B cell (primary cell): ENCODE results near the gene PGAP6. TPM values are rescaled to one million over a fixed set of nuclear protein-coding genes. Genes with fewer than 3 reads are reported as not detected.

Source experiments
- ATAC-seq: fragments of 200-7000 bp; cut with Tn5 transposase; one replicate; pipeline ENCODE4 v1.10.0; 2021; ENCODE audit warnings: low read depth, mild to moderate bottlenecking, moderate number of reproducible peaks, moderate library complexity
- CTCF ChIA-PET: fragments of 350-600 bp; sonication (Branson Sonifier 250); formaldehyde crosslinking; loops from one replicate; lab custom pipeline; 2021; ENCODE audit warnings: antibody characterized with exemption, inconsistent platforms; lab: Charles Lee
- POLR2A ChIA-PET: fragments of 350-600 bp; sonication (Branson Sonifier 250); formaldehyde crosslinking; loops from one replicate; lab custom pipeline; 2021; ENCODE audit warnings: antibody characterized with exemption; lab: Charles Lee
- DNase-seq: peaks from one replicate; pipeline ENCODE4 v3.0.0; 2013
- H2AFZ ChIP-seq: 2 replicates; pipeline ENCODE4 v1.6.1; 2012; ENCODE audit warnings: mild to moderate bottlenecking, low read depth, low read length; ENCODE audit not compliant: insufficient read depth, poor library complexity, severe bottlenecking
- H3K27ac ChIP-seq, 2 donors: 1 replicate in 1 of 2; 2 replicates in 1 of 2; pipeline ENCODE4 v1.5.1; 2012 to 2013; ENCODE audit warnings: low read length in 2 of 2, mild to moderate bottlenecking in 2 of 2, moderate library complexity in 1 of 2
- H3K27me3 ChIP-seq, 4 experiments: fragments of 200-600 bp in 1 of 4; sonication (generic) in 1 of 4; replicated peaks in 1 of 4; 1 replicate in 2 of 4; 2 replicates in 2 of 4; pipeline versions ENCODE4 v1.6.1 to v1.7.0; 2013 to 2016; ENCODE audit warnings: low read length in 3 of 4, mild to moderate bottlenecking in 2 of 4, mixed read lengths in 1 of 4, moderate library complexity in 1 of 4; ENCODE audit not compliant: insufficient read depth in 4 of 4, control insufficient read depth in 3 of 4; ENCODE audit errors: control extremely low read depth in 1 of 4
- H3K36me3 ChIP-seq, 2 experiments: replicated peaks in 1 of 2; 1 replicate in 1 of 2; 2 replicates in 1 of 2; pipeline versions ENCODE4 v1.6.1 to v1.7.1; 2013; ENCODE audit warnings: low read length in 1 of 2; ENCODE audit not compliant: insufficient read depth in 2 of 2, control insufficient read depth in 1 of 2; ENCODE audit errors: control extremely low read depth in 1 of 2, extremely low read depth in 1 of 2
- H3K4me1 ChIP-seq, 2 donors: fragments of 200-600 bp in 1 of 2; sonication (generic) in 1 of 2; 1 replicate in 1 of 2; 2 replicates in 1 of 2; pipeline versions ENCODE4 v1.5.1 to v1.6.1; 2013 to 2017; ENCODE audit warnings: low read length in 2 of 2; ENCODE audit not compliant: control insufficient read depth in 2 of 2, insufficient read depth in 2 of 2
- H3K4me2 ChIP-seq: replicated peaks from 2 replicates; pipeline ENCODE3; 2012; ENCODE audit warnings: mild to moderate bottlenecking, low read depth, low read length; ENCODE audit not compliant: poor library complexity, severe bottlenecking
- H3K4me3 ChIP-seq, 5 experiments: fragments of 200-600 bp in 1 of 5; sonication (generic) in 1 of 5; 1 replicate in 3 of 5; 2 replicates in 2 of 5; pipeline versions ENCODE4 v1.5.1 to v1.7.0; 2011 to 2016; ENCODE audit warnings: low read length in 4 of 5, mild to moderate bottlenecking in 4 of 5, low read depth in 2 of 5, control low read depth in 1 of 5, moderate library complexity in 1 of 5; ENCODE audit not compliant: insufficient read depth in 1 of 5; ENCODE audit errors: control extremely low read depth in 1 of 5, extremely low read depth in 1 of 5
- H3K79me2 ChIP-seq: fragments of 200-600 bp; sonication (generic); one replicate; pipeline ENCODE4 v1.6.0; 2016; ENCODE audit warnings: low read length; ENCODE audit not compliant: control insufficient read depth, insufficient read depth
- H3K9ac ChIP-seq: fragments of 200-600 bp; sonication (generic); 2 replicates; pipeline ENCODE4 v1.6.1; 2017; ENCODE audit warnings: mild to moderate bottlenecking, low read length, moderate library complexity
- H3K9me3 ChIP-seq, 3 donors: one replicate each; pipeline versions ENCODE4 v1.6.1 to v1.7.1; 2013; ENCODE audit warnings: low read length in 2 of 3; ENCODE audit not compliant: control insufficient read depth in 2 of 3, insufficient read depth in 1 of 3; ENCODE audit errors: control extremely low read depth in 1 of 3
- H4K20me1 ChIP-seq: 2 replicates; pipeline ENCODE4 v1.6.0; 2012; ENCODE audit warnings: mild to moderate bottlenecking, low read length; ENCODE audit not compliant: insufficient read depth, control insufficient read depth, poor library complexity, severe bottlenecking
- H3K27ac Mint-ChIP-seq: one replicate; pipeline ENCODE4 v1.8.0; 2021; ENCODE audit warnings: mixed read lengths
- H3K27me3 Mint-ChIP-seq: one replicate; pipeline ENCODE4 v1.8.0; 2021; ENCODE audit warnings: mixed read lengths
- H3K4me1 Mint-ChIP-seq: one replicate; pipeline ENCODE4 v1.8.0; 2021; ENCODE audit warnings: mixed read lengths
- H3K4me3 Mint-ChIP-seq: one replicate; pipeline ENCODE4 v1.8.0; 2021; ENCODE audit warnings: mixed read lengths
- H3K9me3 Mint-ChIP-seq: one replicate; pipeline ENCODE4 v1.8.0; 2022; ENCODE audit warnings: mixed read lengths; ENCODE audit not compliant: insufficient read depth
- CTCF ChIP-seq: fragments of 200-600 bp; IDR thresholded peaks from one replicate; pipeline ENCODE4 v1.8.0; 2022; ENCODE audit warnings: antibody characterized with exemption, mild to moderate bottlenecking
- EZH2 ChIP-seq: IDR thresholded peaks from 2 replicates; pipeline ENCODE4 v1.6.1; 2012; ENCODE audit warnings: borderline replicate concordance, low read depth, mild to moderate bottlenecking, moderate library complexity, low read length; ENCODE audit not compliant: insufficient read depth, poor library complexity, severe bottlenecking
- WGBS: methylation state at CpG from one replicate; pipeline ENCODE4 v1.1.5; 2013; ENCODE audit warnings: missing lambda C conversion rate; ENCODE audit not compliant: insufficient coverage; 5-methylcytosine and 5-hydroxymethylcytosine counted together
- intact Hi-C: fragments of 100-400 bp; cut with micrococcal nuclease; formaldehyde crosslinking; loops from one replicate; pipeline ENCODE4 v1.10.0; 2022
- polyA plus RNA-seq: library from polyadenylated mRNA; depleted of rRNA; stranded (reverse); fragments of >200 nt; gene quantifications from 2 replicates; pipeline ENCODE4 v1.2.3, GENCODE V29; 2012
- total RNA-seq, 2 donors: library from RNA; stranded (reverse); fragments of 120-200 nt in 1 of 2; gene quantifications; 1 replicate in 1 of 2; 2 replicates in 1 of 2; pipeline versions ENCODE4 v1.2.3 to v1.2.4, GENCODE V29; 2013 to 2022

PGAP6 gene
- total and polyA plus RNA-seq, 2 donors (not counting 1 experiment from before 2014, with no cell fraction given) = 47.4 to 158 TPM

GRCh38 chr16:426906-427249 is 45.1 kb upstream of the PGAP6 start:
- ChIA-PET POLR2A (interaction anchor here (2.8 kb wide), 1 partner anchor 26 kb away, joined by 13 read pairs; the partner anchor contains the start of gene DECR2), CTCF (no interaction called here)
- H3K4me3 ChIP-seq = peak overlapping the region in 4 of 5 experiments; percentile 48 to 71 (median 62)
- peak; percentile 32 for DNase-seq
- no peak for TF ChIP-seq CTCF
- no peak for TF ChIP-seq EZH2
- peaks cover 16 to 22% of the 10 kb centered on the region in 2 donors for H3K4me1 ChIP-seq
- WGBS = 0% methylated on average over 4 of the region's 13 CpGs
- peaks cover 0 to 14% (median 2%) of the 10 kb centered on the region in 4 experiments for H3K27me3 ChIP-seq
- intact Hi-C loops = loop anchor here (5.0 kb wide), 1 partner anchor 45 kb away; the partner anchor contains the start of gene PGAP6
- peak overlapping the region; percentile 69 for H2AFZ ChIP-seq
- Mint-ChIP-seq H3K27ac (peak overlapping the region; percentile 70), H3K27me3 (peaks cover 4% of the 10 kb centered on the region), H3K4me3 (peak overlapping the region; percentile 86), H3K9me3 (no peaks in the 10 kb centered on the region), H3K4me1 (peaks cover 28% of the 10 kb centered on the region)
- peak overlapping the region in 1 of 2 donors; percentile 20 for H3K27ac ChIP-seq
- H3K9ac ChIP-seq = peak overlapping the region; percentile 74
- H3K36me3 ChIP-seq = no peaks in the 10 kb centered on the region
- H3K4me2 ChIP-seq = peak overlapping the region; percentile 86
- H4K20me1 ChIP-seq = peaks cover 11% of the 10 kb centered on the region
- no peak for ATAC-seq
- no peaks in the 10 kb centered on the region for H3K9me3 ChIP-seq
- peaks cover 39% of the 10 kb centered on the region for H3K79me2 ChIP-seq
